H1 (cell line): Measurements from ENCODE around the gene PLD3. TPM values are rescaled to one million over a fixed set of nuclear protein-coding genes. Genes with fewer than 3 reads are reported as not detected.

Experiments
- CTCF ChIA-PET: fragments of 300-600 bp; sonication (Branson Sonifier 250); formaldehyde crosslinking; loops from one replicate; lab custom pipeline; 2021; ENCODE audit not compliant: partially characterized antibody; lab: Charles Lee
- POLR2A ChIA-PET: fragments of 300-600 bp; sonication (Branson Sonifier 250); formaldehyde crosslinking; loops from one replicate; lab custom pipeline; 2021; ENCODE audit warnings: inconsistent platforms; ENCODE audit not compliant: partially characterized antibody; lab: Charles Lee
- DNase-seq, 2 experiments: peaks; one replicate each; pipeline versions ENCODE4 v3.0.0 to v3.0.0-alpha.2; 2010 to 2022; ENCODE audit warnings: low spot score in 2 of 2, low read depth in 1 of 2, mixed read lengths in 1 of 2
- FAIRE-seq: peaks from 2 replicates; lab custom pipeline; 2011; peaks lifted over from hg19 to GRCh38; lab: Jason Lieb, UNC
- H2AFZ ChIP-seq: 2 replicates; pipeline ENCODE4 v1.8.1; 2012; ENCODE audit warnings: low read length, inconsistent platforms
- H2AK5ac ChIP-seq: 2 replicates; pipeline ENCODE4 v1.6.1; 2013; ENCODE audit warnings: low read depth, low read length
- H2BK120ac ChIP-seq: replicated peaks from 2 replicates; pipeline ENCODE3; 2013; ENCODE audit warnings: low read depth, low read length, inconsistent platforms
- H2BK12ac ChIP-seq: 2 replicates; pipeline ENCODE4 v1.6.1; 2013; ENCODE audit warnings: low read depth, low read length
- H2BK15ac ChIP-seq: 2 replicates; pipeline ENCODE4 v1.6.1; 2013; ENCODE audit warnings: low read length
- H2BK20ac ChIP-seq: 2 replicates; pipeline ENCODE4 v1.6.1; 2013; ENCODE audit warnings: low read length
- H2BK5ac ChIP-seq: 2 replicates; pipeline ENCODE4 v1.6.1; 2013; ENCODE audit warnings: low read depth, low read length
- H3K14ac ChIP-seq: 2 replicates; pipeline ENCODE4 v1.6.1; 2013; ENCODE audit warnings: inconsistent platforms; ENCODE audit not compliant: insufficient read length
- H3K18ac ChIP-seq: 2 replicates; pipeline ENCODE4 v1.6.1; 2013; ENCODE audit warnings: low read length; ENCODE audit errors: extremely low read depth
- H3K23ac ChIP-seq: 2 replicates; pipeline ENCODE4 v1.6.1; 2013; ENCODE audit warnings: inconsistent platforms; ENCODE audit not compliant: insufficient read length
- H3K23me2 ChIP-seq: 2 replicates; pipeline ENCODE4 v1.6.1; 2013; ENCODE audit warnings: low read depth, low read length
- H3K27ac ChIP-seq: 2 replicates; pipeline ENCODE4 v1.6.1; 2011; ENCODE audit warnings: low read depth, low read length, inconsistent platforms
- H3K27me3 ChIP-seq, 4 experiments: replicated peaks in 1 of 4; 1 replicate in 1 of 4; 2 replicates in 3 of 4; pipeline versions ENCODE4 v1.6.1 to v1.8.1; 2011 to 2013; ENCODE audit warnings: low read length in 3 of 4, mild to moderate bottlenecking in 3 of 4, inconsistent platforms in 2 of 4, mixed read lengths in 2 of 4, moderate library complexity in 1 of 4; ENCODE audit not compliant: control insufficient read depth in 3 of 4, insufficient read depth in 3 of 4; ENCODE audit errors: extremely low read depth in 1 of 4
- H3K36me3 ChIP-seq, 4 experiments: 2 replicates each; pipeline versions ENCODE4 v1.6.1 to v1.8.1; 2011 to 2013; ENCODE audit warnings: mild to moderate bottlenecking in 4 of 4, low read length in 3 of 4, moderate library complexity in 2 of 4, control low read depth in 1 of 4, inconsistent platforms in 1 of 4; ENCODE audit not compliant: insufficient read depth in 4 of 4, control insufficient read depth in 2 of 4
- H3K4ac ChIP-seq: replicated peaks from 2 replicates; pipeline ENCODE3; 2013; ENCODE audit warnings: low read length, low read depth, mixed read lengths, inconsistent platforms; ENCODE audit not compliant: insufficient read length
- H3K4me1 ChIP-seq, 4 experiments: replicated peaks in 1 of 4; 1 replicate in 1 of 4; 2 replicates in 3 of 4; pipeline versions ENCODE4 v1.6.1 to v1.8.1; 2011 to 2013; ENCODE audit warnings: low read length in 3 of 4, inconsistent platforms in 2 of 4, mixed read lengths in 1 of 4; ENCODE audit not compliant: insufficient read depth in 4 of 4, control insufficient read depth in 3 of 4
- H3K4me2 ChIP-seq, 2 experiments: 2 replicates each; pipeline versions ENCODE4 v1.6.1 to v1.8.1; 2011 to 2013; ENCODE audit warnings: low read depth in 2 of 2, low read length in 2 of 2, control low read depth in 1 of 2, inconsistent platforms in 1 of 2, mild to moderate bottlenecking in 1 of 2; ENCODE audit not compliant: insufficient read depth in 1 of 2
- H3K4me3 ChIP-seq, 4 experiments: fragments of 200-600, 300-600 bp in 1 of 4; sonication (generic), shearing (Covaris generic), sonication (Bioruptor Twin) in 1 of 4; 2 replicates each; pipeline versions ENCODE4 v1.5.1 to v1.8.1; 2011 to 2016; ENCODE audit warnings: low read length in 4 of 4, low read depth in 3 of 4, control low read depth in 2 of 4, inconsistent platforms in 2 of 4, mild to moderate bottlenecking in 2 of 4, mixed read lengths in 1 of 4, moderate library complexity in 1 of 4; ENCODE audit not compliant: insufficient read depth in 2 of 4; ENCODE audit errors: extremely low read depth in 1 of 4
- H3K56ac ChIP-seq: replicated peaks from 2 replicates; pipeline ENCODE3; 2013; ENCODE audit warnings: low read depth, mild to moderate bottlenecking, mixed read lengths, low read length, inconsistent platforms; ENCODE audit not compliant: insufficient read length
- H3K79me1 ChIP-seq: 2 replicates; pipeline ENCODE4 v1.6.1; 2013; ENCODE audit warnings: low read depth, low read length, control low read depth
- H3K79me2 ChIP-seq, 2 experiments: 2 replicates each; pipeline versions ENCODE4 v1.6.1 to v1.8.1; 2012 to 2013; ENCODE audit warnings: low read length in 2 of 2, mild to moderate bottlenecking in 2 of 2, inconsistent platforms in 1 of 2; ENCODE audit not compliant: insufficient read depth in 2 of 2, control insufficient read depth in 1 of 2
- H3K9ac ChIP-seq, 4 experiments: replicated peaks in 1 of 4; 1 replicate in 1 of 4; 2 replicates in 3 of 4; pipeline versions ENCODE4 v1.6.1 to v1.8.1; 2011 to 2013; ENCODE audit warnings: low read depth in 3 of 4, low read length in 3 of 4, control low read depth in 2 of 4, mild to moderate bottlenecking in 2 of 4, moderate library complexity in 2 of 4, inconsistent platforms in 1 of 4; ENCODE audit errors: extremely low read depth in 1 of 4
- H3K9me3 ChIP-seq, 2 experiments: 2 replicates each; pipeline versions ENCODE4 v1.6.1 to v1.8.1; 2012 to 2013; ENCODE audit warnings: mild to moderate bottlenecking in 2 of 2, moderate library complexity in 2 of 2, control low read depth in 1 of 2, inconsistent platforms in 1 of 2, low read depth in 1 of 2, low read length in 1 of 2, mixed read lengths in 1 of 2; ENCODE audit not compliant: insufficient read depth in 2 of 2
- H4K20me1 ChIP-seq, 2 experiments: replicated peaks in 1 of 2; 2 replicates each; pipeline versions ENCODE3 to v1.8.1; 2011 to 2013; ENCODE audit warnings: inconsistent platforms in 2 of 2, low read length in 2 of 2, mild to moderate bottlenecking in 1 of 2; ENCODE audit not compliant: insufficient read depth in 2 of 2, control insufficient read depth in 1 of 2
- H4K5ac ChIP-seq: 2 replicates; pipeline ENCODE4 v1.6.1; 2013; ENCODE audit warnings: low read length, low read depth, mixed read lengths, inconsistent platforms; ENCODE audit not compliant: insufficient read length
- H4K8ac ChIP-seq: 2 replicates; pipeline ENCODE4 v1.8.0; 2013; ENCODE audit warnings: mild to moderate bottlenecking, moderate library complexity, low read length, inconsistent platforms; ENCODE audit not compliant: insufficient read depth; ENCODE audit errors: extremely low read depth
- H4K91ac ChIP-seq: replicated peaks from 2 replicates; pipeline ENCODE3; 2013; ENCODE audit warnings: low read length, mixed read lengths, inconsistent platforms; ENCODE audit not compliant: insufficient read length
- CTBP2 ChIP-seq: IDR thresholded peaks from 2 replicates; pipeline ENCODE4 v1.7.0; 2011; ENCODE audit warnings: borderline replicate concordance, mild to moderate bottlenecking, moderate library complexity, mixed read lengths, low read length; ENCODE audit not compliant: insufficient read depth, insufficient read length
- RAD21 ChIP-seq, 2 experiments: IDR thresholded peaks in 1 of 2; conservative IDR thresholded peaks in 1 of 2; 2 replicates each; pipeline ENCODE4 v1.6.1; 2011; ENCODE audit warnings: low read depth in 2 of 2, low read length in 2 of 2, improper control_type of control experiment in 1 of 2, inconsistent platforms in 1 of 2, mild to moderate bottlenecking in 1 of 2, moderate library complexity in 1 of 2
- WGBS, 2 experiments: shearing (Covaris generic) in 1 of 2; methylation state at CpG; one replicate each; pipeline versions ENCODE4 v1.1.6 to v1.1.7; 2013 to 2015; ENCODE audit warnings: low lambda C conversion rate in 2 of 2, mixed read lengths in 2 of 2, inconsistent platforms in 1 of 2, low coverage in 1 of 2, missing lambda C conversion rate in 1 of 2; ENCODE audit not compliant: insufficient replicate concordance in 2 of 2, insufficient coverage in 1 of 2, insufficient read length in 1 of 2; ENCODE audit errors: extremely low coverage in 1 of 2, missing lambda C conversion rate in 1 of 2; 5-methylcytosine and 5-hydroxymethylcytosine counted together
- polyA plus RNA-seq, 7 experiments: library from polyadenylated mRNA; depleted of rRNA in 3 of 7; stranded (reverse) in 5 of 7; unstranded in 2 of 7; fragments of >200 nt in 5 of 7; fragments of 200-250 nt in 2 of 7; gene quantifications; 1 replicate in 5 of 7; 2 replicates in 1 of 7; 4 replicates in 1 of 7; pipeline versions ENCODE4 v1.2.1 to v1.2.3, GENCODE V29; 2011 to 2013; ENCODE audit warnings: missing spikeins in 2 of 7, mixed read lengths in 2 of 7
- total RNA-seq: library from RNA; stranded (reverse); fragmentation: NEBNext Ultra II Directional; extraction: Animal tissue kit (Norgen Biotek cat#: 25700); gene quantifications from 2 replicates; pipeline ENCODE4 v1.2.1, GENCODE V29; 2021

The PLD3 gene
- total and polyA plus RNA-seq, 2 of the 8 experiments (the other 6 are each of a cell fraction or from before 2014, with no cell fraction given): 180 to 543 TPM

DNA sequence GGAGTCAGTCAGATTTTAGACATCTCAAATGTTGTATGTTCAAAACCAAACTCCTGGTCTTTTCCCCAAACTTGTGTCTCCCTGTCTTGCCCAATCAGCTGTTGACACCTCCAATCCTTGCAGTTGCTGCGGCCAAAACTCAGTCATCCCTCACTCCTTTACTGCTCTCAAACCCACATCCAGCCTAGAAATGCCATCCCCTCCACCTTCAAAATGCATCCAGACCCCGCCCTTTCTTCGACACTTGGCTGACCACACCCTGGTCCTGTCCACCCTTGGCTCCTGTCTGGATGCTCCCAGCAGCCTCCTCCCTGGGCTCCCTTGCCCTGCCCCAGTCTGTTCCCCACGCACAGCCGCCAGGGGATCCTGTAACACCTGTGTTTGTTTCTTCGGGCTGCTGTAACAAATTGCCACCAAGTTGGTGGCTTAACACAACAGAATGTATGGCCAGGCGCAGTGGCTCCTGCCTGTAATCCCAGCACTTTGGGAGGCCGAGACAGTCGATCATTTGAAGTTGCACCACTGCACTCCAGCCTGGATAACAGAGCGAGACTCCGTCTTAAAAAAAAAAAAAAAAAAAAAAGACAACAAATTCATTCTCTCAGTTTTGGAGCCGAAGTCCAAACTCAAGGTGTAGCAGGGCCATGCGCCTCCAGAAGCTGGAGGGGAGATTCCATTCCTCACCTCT, 11.7 kb downstream of the PLD3 start:
- no peaks in the 10 kb centered on the region for H3K36me3 ChIP-seq
- 91% methylated on average over 11 of the region's 13 CpGs; no CpG with 5 or more reads in 1 of the 2 experiments for WGBS, 2 experiments
- no peak overlapping the region for H4K91ac ChIP-seq
- no peak overlapping the region for H2BK20ac ChIP-seq
- no peaks in the 10 kb centered on the region for H3K9me3 ChIP-seq
- no peak overlapping the region for H2BK15ac ChIP-seq
- CTCF ChIA-PET: no interaction called here
- H4K8ac ChIP-seq: no peak overlapping the region
- H3K14ac ChIP-seq: no peak overlapping the region
- H3K23ac ChIP-seq: no peak overlapping the region
- H3K27me3 ChIP-seq: no peaks in the 10 kb centered on the region
- TF ChIP-seq RAD21 (IDR thresholded peaks at IDR 0.05 in 1 of 2, conservative IDR thresholded peaks at IDR 0.05 in 1 of 2; ENCODE audit: low read depth in 2 of 2, low read length in 2 of 2) (peak in 1 of 2 experiments; percentile 23; a peak in 1 of 4 replicates), CTBP2 (no peak)
- TF ChIP-seq, all 59 proteins: peak for 1
- Histone ChIP-seq H3K4me2 (no peak overlapping the region), H4K20me1 (peaks cover 0 to 6% of the 10 kb centered on the region in 2 experiments), H3K4me3 (no peak overlapping the region), H3K9ac (no peak overlapping the region), H3K4me1 (peaks cover 0 to under 1% (median 0%) of the 10 kb centered on the region in 4 experiments; a peak in 2 of 7 replicates), H3K23me2 (no peaks in the 10 kb centered on the region), H3K56ac (no peak overlapping the region), H2AK5ac (no peak overlapping the region), H2BK12ac (no peak overlapping the region), H2AFZ (no peak overlapping the region), H2BK5ac (no peak overlapping the region), H2BK120ac (no peak overlapping the region), H3K79me2 (no peaks in the 10 kb centered on the region), H3K79me1 (no peaks in the 10 kb centered on the region; the same call in 1 of the 2 replicates), H3K18ac (no peak overlapping the region), H4K5ac (no peak overlapping the region), H3K4ac (no peak overlapping the region), H3K27ac (no peak overlapping the region)
- POLR2A ChIA-PET: interaction anchor here (1.0 kb wide), 1 partner anchor 22 kb away, joined by 3 read pairs; no protein-coding TSS in a partner anchor
- FAIRE-seq (no peak), DNase-seq (no peak)
